HEK293 (cell line): ENCODE measurements around the gene MATN1.

Source experiments
- KLF1 ChIP-seq: fragments of 450-650 bp; formaldehyde crosslinking; IDR thresholded peaks from 2 replicates; pipeline ENCODE4 v1.5.1; 2016; ENCODE audit warnings: missing biosample characterization, missing genetic modification characterization
- ZNF747 ChIP-seq: fragments of 450-650 bp; formaldehyde crosslinking; IDR thresholded peaks from 2 replicates; pipeline ENCODE4 v1.5.1; 2016; ENCODE audit warnings: missing biosample characterization, missing genetic modification characterization

DNA sequence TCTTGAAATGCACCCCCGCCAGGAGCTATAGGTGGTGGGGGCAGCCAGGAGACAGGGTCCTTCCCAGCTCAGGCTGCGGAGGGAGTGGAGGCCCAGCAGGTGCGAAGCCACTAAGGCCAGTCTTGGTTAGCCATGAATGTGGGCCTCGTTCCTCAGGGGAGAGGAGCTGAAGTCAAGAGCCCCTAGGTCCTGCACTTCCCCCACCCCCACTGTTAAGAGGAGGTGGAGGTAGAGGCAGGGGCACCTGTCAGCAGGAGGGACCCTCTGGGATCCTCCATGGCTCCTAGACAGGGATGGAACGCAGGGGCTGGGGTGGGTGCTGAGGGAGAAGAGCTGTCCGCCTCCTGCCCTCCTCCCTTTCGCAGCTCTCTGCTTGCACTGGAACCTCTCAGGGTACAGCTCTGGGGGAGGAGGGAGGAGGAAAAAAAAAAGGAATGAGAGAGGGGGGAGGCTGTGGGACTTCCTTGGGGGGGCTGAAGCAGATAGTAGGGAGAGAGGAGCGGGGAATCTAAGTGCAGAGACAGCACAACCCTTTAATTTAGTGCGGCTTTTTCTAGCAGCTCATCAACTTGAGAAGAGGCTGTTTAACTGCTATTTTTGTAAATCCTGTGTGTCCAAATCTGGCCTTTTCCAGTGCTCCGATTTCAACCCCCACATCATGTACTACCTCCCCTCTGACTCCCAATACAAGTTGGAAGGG lies 37.0 kb downstream of the MATN1 start:
- no peak for TF ChIP-seq ZNF747 (tag by site-specific recombination)
- TF ChIP-seq KLF1 (tag by site-specific recombination): no peak
